ENCODE results near the gene EPAS1. TPM values are rescaled to one million over a fixed set of nuclear protein-coding genes. Genes with fewer than 3 reads are reported as not detected.

The EPAS1 gene
- total RNA-seq, result 100 to 1,000 TPM; 124 to 563 (median 182) TPM

- Histone ChIP-seq H3K4me1 (peaks cover 12 to 13% of the 10 kb centered on the region in 2 donors), H3K27me3 (no peaks in the 10 kb centered on the region), H3K36me3 (peaks cover 0 to 4% of the 10 kb centered on the region in 2 donors), H3K4me3 (replicated peaks in 1 of 3) (peak within 1 kb of the TSS; percentile 34 to 95 (median 63)), H3K27ac (peak within 1 kb of the TSS; percentile 97 to 98 (median 98)), H3K9me3 (no peaks in the 10 kb centered on the region)
- peak in 1 of 6 experiments; percentile 1 for TF ChIP-seq CTCF (IDR thresholded peaks at IDR 0.05)
- peak; percentile 80 to 96 for TF ChIP-seq POLR2A (IDR thresholded peaks at IDR 0.05)
- DNase-seq, result peak; percentile 93 to 94
- WGBS, 2 donors, result 2 to 3% methylated on average over 4 to 29 of the region's 94 CpGs
- intact Hi-C loops (cut with DNase I), result loop anchor here (5.0 kb wide), 2 partner anchors 70 to 235 kb away; no protein-coding TSS in a partner anchor
Measured at GRCh38 chr2:46296840-46297545, at the start of gene EPAS1. TSS of gene EPAS1 (plus strand) at chr2:46297407. CDS start at chr2:46297912, 505 bp downstream.

GRCh38 chr2:46248171-46248570, 49.0 kb upstream of the EPAS1 start:
- H3K4me3 ChIP-seq (replicated peaks in 1 of 3), result no peak overlapping the region
- H3K27ac ChIP-seq, result peak overlapping the region in 1 of 3 donors; percentile 25
- no peaks in the 10 kb centered on the region for H3K9me3 ChIP-seq
- TF ChIP-seq POLR2A (IDR thresholded peaks at IDR 0.05), result no peak
- no peak for TF ChIP-seq CTCF (IDR thresholded peaks at IDR 0.05)
- no peaks in the 10 kb centered on the region for H3K36me3 ChIP-seq
- no peak for DNase-seq
- intact Hi-C loops (cut with DNase I), result no loop called here
- peaks cover 0 to 3% of the 10 kb centered on the region in 2 donors for H3K4me1 ChIP-seq
- no peaks in the 10 kb centered on the region for H3K27me3 ChIP-seq

GRCh38 chr2:46249654-46250053, 47.6 kb upstream of the EPAS1 start:
- Histone ChIP-seq H3K9me3 (no peaks in the 10 kb centered on the region), H3K27me3 (no peaks in the 10 kb centered on the region), H3K27ac (no peak overlapping the region), H3K36me3 (no peaks in the 10 kb centered on the region), H3K4me1 (peaks cover 0 to 3% of the 10 kb centered on the region in 2 donors), H3K4me3 (replicated peaks in 1 of 3) (no peak overlapping the region)
- no peak for TF ChIP-seq CTCF (IDR thresholded peaks at IDR 0.05)
- TF ChIP-seq POLR2A (IDR thresholded peaks at IDR 0.05), result no peak
- no peak for DNase-seq
- intact Hi-C loops (cut with DNase I), result no loop called here

GRCh38 chr2:46252891-46253659, 44.1 kb upstream of the EPAS1 start:
- no peak overlapping the region for H3K4me3 ChIP-seq (replicated peaks in 1 of 3)
- WGBS, 2 donors, result 61 to 66% methylated on average over 5 of the region's 5 CpGs
- no peaks in the 10 kb centered on the region for H3K9me3 ChIP-seq
- H3K27me3 ChIP-seq, result no peaks in the 10 kb centered on the region
- H3K36me3 ChIP-seq, result no peaks in the 10 kb centered on the region
- intact Hi-C loops (cut with DNase I), result no loop called here
- TF ChIP-seq POLR2A (IDR thresholded peaks at IDR 0.05) (no peak), CTCF (IDR thresholded peaks at IDR 0.05) (no peak)
- DNase-seq, result peak in 1 of 2 donors; percentile 20
- peak overlapping the region in 1 of 3 donors; percentile 28 for H3K27ac ChIP-seq
- peaks cover 0 to 17% of the 10 kb centered on the region in 2 donors for H3K4me1 ChIP-seq

GRCh38 chr2:46254474-46254873, 42.7 kb upstream of the EPAS1 start:
- H3K27ac ChIP-seq, result no peak overlapping the region
- H3K4me3 ChIP-seq (replicated peaks in 1 of 3), result no peak overlapping the region
- intact Hi-C loops (cut with DNase I), result no loop called here
- H3K9me3 ChIP-seq, result no peaks in the 10 kb centered on the region
- H3K36me3 ChIP-seq, result no peaks in the 10 kb centered on the region
- H3K27me3 ChIP-seq, result no peaks in the 10 kb centered on the region
- 50 to 85% methylated on average over 2 to 4 of the region's 4 CpGs for WGBS, 2 donors
- peaks cover 0 to 30% of the 10 kb centered on the region in 2 donors for H3K4me1 ChIP-seq
- TF ChIP-seq POLR2A (IDR thresholded peaks at IDR 0.05), result no peak
- no peak for TF ChIP-seq CTCF (IDR thresholded peaks at IDR 0.05)
- no peak for DNase-seq

Data from thyroid gland (tissue), 4 donors.